Stimulated activated CD4-positive, alpha-beta T cell treated with anti-CD3 and anti-CD28 coated beads, Interleukin-1b, Interleukin-23, amount 100 ng/mL, for 24 hours (primary cell): ENCODE data around the gene NBR1.
A peak's percentile ranks its signal among the peaks of the same experiment; 100 is the strongest.
"Not testable (repeated sequence)": the region's sequence is repeated elsewhere in the genome, so short reads cannot be mapped to it uniquely, and the experiment has no call there.

Source experiments
- DNase-seq, 4 experiments: peaks; one replicate each; pipeline ENCODE4 v3.0.0-alpha.2; 2020; ENCODE audit warnings: low read depth in 4 of 4, low spot score in 1 of 4

The NBR1 gene

DNA sequence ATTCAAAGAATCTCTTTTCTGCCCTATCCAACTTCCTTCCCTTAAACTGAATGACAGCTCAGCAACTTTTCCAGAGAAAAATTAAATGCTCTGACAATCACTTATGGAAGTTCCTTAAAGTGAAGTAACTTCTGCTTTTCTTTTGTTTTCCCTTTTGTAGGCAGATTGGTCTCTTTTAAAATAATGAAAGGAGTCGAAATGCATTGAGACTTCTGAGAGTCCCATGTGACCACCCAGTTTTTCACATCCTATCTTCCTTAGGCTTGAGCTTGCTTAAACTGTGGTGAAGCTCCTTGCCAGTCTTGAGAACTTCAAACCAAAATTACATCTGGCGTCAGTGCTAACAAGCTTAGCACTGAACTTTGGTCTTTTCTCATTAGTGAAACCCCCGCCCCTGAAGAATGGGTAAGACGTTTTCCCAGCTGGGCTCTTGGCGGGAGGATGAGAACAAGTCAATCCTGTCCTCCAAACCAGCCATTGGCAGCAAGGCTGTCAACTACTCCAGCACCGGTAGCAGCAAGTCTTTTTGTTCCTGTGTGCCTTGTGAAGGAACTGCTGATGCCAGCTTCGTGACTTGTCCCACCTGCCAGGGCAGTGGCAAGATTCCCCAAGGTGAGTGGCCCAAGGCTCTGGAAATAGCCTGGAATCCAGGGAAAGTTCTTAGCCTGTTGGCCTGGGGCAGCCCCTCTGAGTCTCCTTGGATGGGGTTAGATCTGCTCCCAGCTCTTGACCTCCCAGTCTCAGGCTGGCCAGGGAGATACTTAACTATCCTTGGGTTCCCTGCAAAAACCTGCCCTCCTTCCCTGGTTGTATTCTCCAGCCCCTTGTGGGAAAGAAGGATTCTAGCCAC is 41.9 kb downstream of the NBR1 start:
- no peak for DNase-seq

DNA sequence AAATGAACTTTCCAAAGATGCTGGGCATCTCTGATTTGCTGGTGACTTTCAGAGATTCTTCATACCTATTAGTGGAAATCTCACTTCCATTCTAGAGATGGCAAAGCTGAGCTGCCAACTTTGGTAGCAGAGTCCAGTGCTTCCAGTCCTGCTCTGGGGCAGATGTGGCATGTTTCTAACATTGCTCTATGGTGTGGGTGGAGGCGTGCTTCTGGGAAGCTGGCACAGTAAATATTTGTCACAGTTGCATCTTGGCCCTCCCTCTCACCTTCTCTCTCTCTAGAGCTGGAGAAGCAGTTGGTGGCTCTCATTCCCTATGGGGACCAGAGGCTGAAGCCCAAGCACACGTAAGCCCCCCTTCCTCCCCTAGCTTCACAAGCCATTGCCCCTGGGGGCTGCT is 42.5 kb downstream of the NBR1 start:
- DNase-seq: no peak

DNA sequence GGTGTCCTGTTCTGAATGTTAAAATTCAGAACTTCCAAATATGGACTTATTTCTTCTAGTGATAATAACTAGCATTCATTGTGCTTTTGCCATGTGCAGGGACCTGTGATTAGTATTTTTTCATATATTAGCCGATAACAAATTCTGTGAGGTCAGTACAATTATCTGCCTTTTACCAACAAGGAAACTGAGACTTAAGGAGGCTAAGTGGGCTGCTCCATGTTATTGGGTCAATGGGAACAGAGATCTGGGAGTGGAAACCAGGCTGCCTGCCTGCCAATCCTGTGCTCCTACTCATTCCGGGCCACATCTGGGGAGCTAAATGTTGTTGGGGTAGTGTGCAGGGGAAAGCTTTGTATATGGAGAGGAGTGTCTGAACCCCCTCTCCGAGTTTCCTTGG is 44.3 kb downstream of the NBR1 start:
- DNase-seq: no peak

- DNase-seq: no peak
Observed at GRCh38 chr17:43216369-43216761, 45.4 kb downstream of the NBR1 start.

DNA sequence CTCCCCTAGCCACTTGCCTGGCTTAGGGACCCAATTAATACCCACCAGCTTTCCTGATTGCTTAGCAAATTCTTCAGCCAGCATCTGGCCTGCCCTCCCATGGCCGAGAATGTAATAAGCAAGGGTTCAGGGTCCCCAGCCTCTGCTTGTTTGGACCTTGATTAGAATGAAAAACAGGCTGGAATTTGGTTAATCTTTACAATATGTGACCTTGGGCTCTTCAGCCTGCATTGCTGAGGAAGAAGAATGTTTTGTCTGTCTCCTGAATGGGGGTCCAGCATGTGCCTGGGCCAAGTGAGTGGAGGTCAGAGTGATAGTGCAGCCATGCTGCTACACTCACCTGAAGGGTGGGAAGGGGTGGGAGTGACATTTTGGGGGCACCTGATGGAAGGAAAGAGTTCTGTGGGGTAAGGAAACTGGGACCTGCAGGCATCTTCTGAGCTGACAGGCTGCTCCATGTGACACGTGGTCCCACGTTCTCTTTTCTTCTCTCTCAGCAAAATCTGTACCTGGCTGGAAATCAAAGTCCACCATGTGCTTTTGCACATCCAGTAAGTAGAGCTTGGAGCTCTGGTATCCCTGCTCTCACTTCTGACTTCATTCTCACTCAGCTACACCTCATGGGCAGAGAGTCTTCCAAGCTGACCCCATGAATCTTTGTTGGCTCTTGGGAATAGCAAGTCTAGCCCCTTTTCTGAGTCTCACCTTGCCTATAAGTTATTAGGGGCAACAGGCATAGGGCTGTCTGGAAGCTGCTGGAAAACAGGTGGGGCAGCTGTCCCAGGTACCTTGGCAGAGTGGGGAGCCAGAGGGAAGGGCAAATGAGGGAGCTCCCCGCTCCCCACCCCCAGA is 46.0 kb downstream of the NBR1 start:
- DNase-seq: no peak

GRCh38 chr17:43217614-43218087 is 46.6 kb downstream of the NBR1 start:
- peak in 1 of 4 experiments; percentile 26 for DNase-seq

GRCh38 chr17:43219001-43219400 is 48.0 kb downstream of the NBR1 start:
- no peak for DNase-seq

DNA sequence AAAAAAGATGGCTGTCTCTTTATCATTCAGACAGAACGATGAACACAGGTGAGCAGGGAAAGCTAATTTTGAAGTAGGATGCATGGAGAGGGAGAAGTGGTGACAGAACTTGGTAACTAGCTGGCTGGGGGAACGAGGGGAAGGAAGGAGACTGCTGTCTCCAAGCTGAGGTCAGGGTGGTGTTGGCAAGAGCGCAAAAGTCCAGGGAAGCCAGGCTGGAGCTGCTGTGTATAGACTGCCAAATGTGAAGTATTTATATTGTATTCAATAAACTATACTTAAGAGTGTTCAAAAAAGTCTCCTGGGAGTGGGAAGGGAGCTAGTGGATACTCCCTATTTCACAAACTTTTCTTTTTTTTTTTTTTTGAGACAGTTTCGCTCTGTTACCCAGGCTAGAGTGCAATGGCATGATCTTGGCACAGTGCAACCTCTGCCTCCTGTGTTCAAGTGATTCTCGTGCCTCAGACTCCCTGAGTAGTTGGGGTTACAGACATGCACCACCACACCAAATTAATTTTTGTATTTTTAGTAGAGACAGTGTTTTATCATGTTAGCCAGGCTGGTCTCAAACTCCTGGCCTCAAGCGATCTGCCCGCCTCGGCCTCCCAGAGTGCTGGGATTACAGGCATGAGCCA is 48.8 kb downstream of the NBR1 start:
- no peak for DNase-seq

- no peak for DNase-seq
Observed at GRCh38 chr17:43220511-43221125, 49.6 kb downstream of the NBR1 start.

- no peak for DNase-seq
Observed at GRCh38 chr17:43224146-43224705, 53.2 kb downstream of the NBR1 start.

DNA sequence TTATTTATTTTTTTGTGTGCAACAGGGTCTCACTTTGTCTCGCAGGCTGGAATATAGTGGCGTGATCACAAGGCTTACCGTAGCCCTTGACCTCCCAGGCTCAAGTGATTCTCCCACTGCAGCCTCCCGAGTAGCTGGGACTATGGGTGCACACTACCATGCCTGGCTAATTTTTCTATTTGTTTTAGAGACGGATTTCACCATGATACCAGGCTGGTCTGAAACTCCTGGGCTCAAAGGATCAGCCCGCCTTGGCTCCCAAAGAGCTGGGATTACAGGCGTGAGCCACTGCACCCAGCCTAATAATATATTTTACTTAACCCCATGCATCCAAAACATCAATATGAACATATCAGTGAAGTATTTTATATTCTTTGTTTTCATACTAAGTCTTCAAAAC is 55.4 kb downstream of the NBR1 start:
- no peak for DNase-seq

- DNase-seq: not testable (repeated sequence)
Observed at GRCh38 chr17:43228020-43228782, 57.2 kb downstream of the NBR1 start, which contains the start of gene CCDC200. Gene CCDC200 (minus strand): TSS chr17:43228623. CDS start chr17:43228554, 69 bp downstream.

DNA sequence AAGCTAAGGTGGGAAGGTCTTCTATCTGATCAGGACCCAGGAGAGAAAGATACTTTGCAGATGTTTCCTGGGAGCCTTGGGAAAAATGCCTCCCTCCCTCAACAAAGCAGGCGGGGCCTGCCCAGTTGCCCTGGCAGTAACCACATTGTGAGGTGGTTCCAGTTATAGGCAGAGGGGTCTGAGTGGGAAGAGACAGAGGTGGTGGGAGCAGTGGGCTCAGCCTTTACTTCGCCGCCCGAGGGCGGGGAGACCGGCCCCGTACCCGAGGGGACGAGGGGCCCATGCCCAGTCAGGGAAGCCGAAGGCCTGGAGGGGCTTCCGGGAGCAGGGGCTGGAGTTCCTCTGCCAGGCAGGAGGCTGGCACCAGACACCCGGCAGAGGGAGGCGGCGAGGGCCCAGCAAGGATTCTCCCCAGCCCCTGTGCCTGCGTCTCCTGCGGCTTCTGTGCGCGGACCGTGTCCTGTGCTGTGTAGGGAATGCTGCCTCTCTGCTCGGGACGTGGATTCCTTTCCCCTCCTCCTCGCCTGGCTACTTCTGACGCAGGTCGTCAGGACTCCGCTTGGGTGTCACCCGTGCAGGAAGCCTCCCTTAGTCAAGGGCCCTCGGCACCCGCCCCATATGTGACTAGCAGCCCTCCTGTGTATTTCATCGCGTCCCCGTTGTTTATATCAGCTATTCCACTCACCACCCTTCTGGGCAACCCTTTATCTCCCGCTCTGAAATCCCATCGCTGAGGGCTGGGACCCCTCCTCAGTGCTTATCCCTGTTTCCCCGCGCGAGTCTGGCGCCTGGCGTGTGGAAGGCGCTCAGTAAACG is 60.4 kb downstream of the NBR1 start:
- not testable (repeated sequence) for DNase-seq

GRCh38 chr17:43232021-43232699 is 61.1 kb downstream of the NBR1 start:
- DNase-seq: not testable (repeated sequence)

DNA sequence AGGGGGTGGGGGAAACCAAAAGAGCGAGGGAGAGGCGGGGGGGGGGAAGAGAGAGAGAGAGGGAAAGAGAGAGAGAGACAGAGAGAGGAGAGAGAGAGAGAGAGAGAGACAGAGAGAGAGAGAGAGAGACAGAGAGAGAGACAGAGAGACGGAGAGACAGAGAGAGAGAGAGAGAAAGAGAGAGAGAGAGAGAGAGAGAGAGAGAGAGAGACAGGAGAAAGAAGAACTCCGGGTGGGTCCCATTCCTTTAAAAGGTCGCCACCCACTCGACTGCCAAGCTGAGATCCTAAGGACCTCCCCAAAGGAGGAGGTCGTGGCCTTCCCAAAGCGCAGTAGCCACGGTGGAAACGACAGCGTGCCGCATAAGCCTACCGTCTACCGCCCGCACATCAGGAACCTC is 62.2 kb downstream of the NBR1 start:
- not testable (repeated sequence) for DNase-seq

- not testable (repeated sequence) for DNase-seq
Observed at GRCh38 chr17:43233877-43234276, 62.9 kb downstream of the NBR1 start, which contains the start of gene RNU2-1. Gene RNU2-1 (minus strand): TSS chr17:43233977.

DNA sequence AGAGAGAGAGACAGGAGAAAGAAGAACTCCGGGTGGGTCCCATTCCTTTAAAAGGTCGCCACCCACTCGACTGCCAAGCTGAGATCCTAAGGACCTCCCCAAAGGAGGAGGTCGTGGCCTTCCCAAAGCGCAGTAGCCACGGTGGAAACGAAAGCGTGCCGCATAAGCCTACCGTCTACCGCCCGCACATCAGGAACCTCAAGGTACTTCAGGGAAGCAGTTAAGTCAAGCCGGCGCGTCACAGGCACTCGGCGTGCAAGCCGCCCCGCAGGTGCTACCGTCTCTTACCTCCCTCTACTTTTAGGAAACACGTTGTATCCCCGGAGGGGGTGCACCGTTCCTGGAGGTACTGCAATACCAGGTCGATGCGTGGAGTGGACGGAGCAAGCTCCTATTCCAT is 68.6 kb downstream of the NBR1 start:
- not testable (repeated sequence) for DNase-seq

- DNase-seq: not testable (repeated sequence)
Observed at GRCh38 chr17:43240596-43241352, 69.8 kb downstream of the NBR1 start.
